G401.6 (cell line): Measurements from ENCODE around the gene PIP5K1B.

ENCODE experiments used
- FAIRE-seq: peaks from 2 replicates; lab custom pipeline; 2012; peaks lifted over from hg19 to GRCh38; lab: Jason Lieb, UNC

The PIP5K1B gene

GRCh38 chr9:68775003-68775730 is 70.1 kb downstream of the PIP5K1B start:
- no peak for FAIRE-seq

- no peak for FAIRE-seq
These were observed 72.2 kb downstream of the PIP5K1B start for GRCh38 chr9:68777070-68777763.

- FAIRE-seq: no peak
These were observed 73.6 kb downstream of the PIP5K1B start for GRCh38 chr9:68778635-68779034.

- peak; percentile 56 for FAIRE-seq
These were observed 74.7 kb downstream of the PIP5K1B start for GRCh38 chr9:68779558-68780379.

- no peak for FAIRE-seq
These were observed 75.3 kb downstream of the PIP5K1B start for GRCh38 chr9:68780380-68780712.

GRCh38 chr9:68780720-68781119 is 75.7 kb downstream of the PIP5K1B start:
- FAIRE-seq: no peak

GRCh38 chr9:68781928-68782327 is 76.9 kb downstream of the PIP5K1B start:
- no peak for FAIRE-seq

- no peak for FAIRE-seq
These were observed 77.5 kb downstream of the PIP5K1B start for GRCh38 chr9:68782546-68782945.

GRCh38 chr9:68785965-68786364 is 80.9 kb downstream of the PIP5K1B start:
- FAIRE-seq: no peak

GRCh38 chr9:68791169-68791568 is 86.1 kb downstream of the PIP5K1B start:
- FAIRE-seq: no peak

GRCh38 chr9:68793605-68794343 is 88.7 kb downstream of the PIP5K1B start:
- no peak for FAIRE-seq

- no peak for FAIRE-seq
These were observed 89.9 kb downstream of the PIP5K1B start for GRCh38 chr9:68794898-68795297.

GRCh38 chr9:68795411-68795810 is 90.4 kb downstream of the PIP5K1B start:
- no peak for FAIRE-seq

GRCh38 chr9:68797116-68797515 is 92.1 kb downstream of the PIP5K1B start:
- FAIRE-seq: no peak

GRCh38 chr9:68798423-68798822 is 93.4 kb downstream of the PIP5K1B start:
- no peak for FAIRE-seq

GRCh38 chr9:68800836-68801235 is 95.8 kb downstream of the PIP5K1B start:
- FAIRE-seq: no peak

- FAIRE-seq: no peak
These were observed 97.5 kb downstream of the PIP5K1B start for GRCh38 chr9:68802525-68803015.

- FAIRE-seq: no peak
These were observed 100.2 kb downstream of the PIP5K1B start for GRCh38 chr9:68804911-68805889.

- FAIRE-seq: no peak
These were observed 101.0 kb downstream of the PIP5K1B start for GRCh38 chr9:68805890-68806517.

GRCh38 chr9:68808338-68808890 is 103.4 kb downstream of the PIP5K1B start:
- no peak for FAIRE-seq
